Bronchial smooth muscle cell (primary cell): ENCODE measurements around the gene ZNRF2. TPM values are rescaled to one million over a fixed set of nuclear protein-coding genes. Genes with fewer than 3 reads are reported as not detected.

ENCODE experiments used
- total RNA-seq: library from RNA; depleted of rRNA; stranded (reverse); fragments of >200 nt; gene quantifications from 2 replicates; pipeline ENCODE4 v1.2.1, GENCODE V29; 2014

The ZNRF2 gene
- 2.6 and 4.3 TPM in 2 replicates for total RNA-seq

GRCh38 chr7:30284298-30285066, at the start of gene ZNRF2:
Gene ZNRF2, plus strand, starts transcription at chr7:30284597. Its CDS starts 761 bp downstream, at chr7:30285358.

Other genes with a start within 250 kb of the ZNRF2 start
- gene MTURN, start 149.6 kb upstream of the ZNRF2 start, total RNA-seq: 18.8 and 19.7 TPM in 2 replicates
- gene NOD1, start 194.2 kb downstream of the ZNRF2 start, total RNA-seq: 3.5 and 4.9 TPM in 2 replicates
- gene GGCT, start 220.2 kb downstream of the ZNRF2 start, total RNA-seq: 8.5 and 22.5 TPM in 2 replicates